Smooth muscle cell of trachea (primary cell): ENCODE data around the gene FSD2. TPM values are rescaled to one million over a fixed set of nuclear protein-coding genes. Genes with fewer than 3 reads are reported as not detected.

ENCODE experiments used
- total RNA-seq: library from RNA; depleted of rRNA; stranded (reverse); fragments of >200 nt; gene quantifications from 2 replicates; pipeline ENCODE4 v1.2.1, GENCODE V29; 2014

Gene FSD2, protein sequence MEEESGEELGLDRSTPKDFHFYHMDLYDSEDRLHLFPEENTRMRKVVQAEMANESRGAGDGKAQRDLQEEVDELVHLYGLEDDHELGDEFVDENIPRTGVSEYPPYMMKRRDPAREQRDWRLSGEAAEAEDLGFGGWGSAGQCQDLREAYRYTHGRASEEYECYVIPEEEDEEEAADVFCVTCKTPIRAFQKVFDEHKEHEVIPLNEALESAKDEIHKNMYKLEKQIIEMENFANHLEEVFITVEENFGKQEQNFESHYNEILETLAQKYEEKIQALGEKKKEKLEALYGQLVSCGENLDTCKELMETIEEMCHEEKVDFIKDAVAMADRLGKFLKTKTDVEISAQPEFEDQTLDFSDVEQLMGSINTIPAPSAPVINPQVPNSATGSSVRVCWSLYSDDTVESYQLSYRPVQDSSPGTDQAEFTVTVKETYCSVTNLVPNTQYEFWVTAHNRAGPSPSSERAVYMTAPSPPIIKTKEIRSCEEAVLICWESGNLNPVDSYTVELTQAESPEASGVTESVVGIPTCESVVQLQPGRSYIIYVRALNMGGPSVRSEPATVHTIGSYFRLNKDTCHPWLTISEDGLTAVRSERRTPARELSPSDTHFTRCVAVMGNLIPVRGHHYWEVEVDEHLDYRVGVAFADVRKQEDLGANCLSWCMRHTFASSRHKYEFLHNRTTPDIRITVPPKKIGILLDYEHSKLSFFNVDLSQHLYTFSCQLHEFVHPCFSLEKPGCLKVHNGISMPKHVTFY
- total RNA-seq = not detected in 2 replicates

DNA sequence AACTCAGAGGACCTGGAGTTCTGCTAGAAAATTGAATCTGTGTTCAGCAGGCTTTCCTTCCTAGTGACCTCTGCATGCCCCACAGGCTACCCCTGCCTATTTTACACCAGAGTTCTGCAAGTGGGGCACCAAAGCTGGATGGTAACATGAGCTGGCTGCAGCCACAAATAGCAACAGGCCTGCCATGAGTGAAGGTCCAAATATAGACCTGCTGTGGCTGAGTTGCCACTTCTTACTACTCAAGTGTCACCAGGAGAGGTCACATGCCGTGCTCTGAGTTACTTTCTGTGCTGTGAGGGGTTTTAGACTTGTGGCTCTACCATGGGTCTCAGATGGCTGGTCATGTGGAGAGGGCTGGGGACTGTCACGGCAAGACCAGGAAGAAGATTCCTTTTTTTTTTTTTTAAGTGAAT is at the start of gene FSD2:
Gene FSD2 (minus strand): TSS at position 76 of the 413 bp plus-strand sequence. CDS start 18,679 bp downstream, outside the sequence.

DNA sequence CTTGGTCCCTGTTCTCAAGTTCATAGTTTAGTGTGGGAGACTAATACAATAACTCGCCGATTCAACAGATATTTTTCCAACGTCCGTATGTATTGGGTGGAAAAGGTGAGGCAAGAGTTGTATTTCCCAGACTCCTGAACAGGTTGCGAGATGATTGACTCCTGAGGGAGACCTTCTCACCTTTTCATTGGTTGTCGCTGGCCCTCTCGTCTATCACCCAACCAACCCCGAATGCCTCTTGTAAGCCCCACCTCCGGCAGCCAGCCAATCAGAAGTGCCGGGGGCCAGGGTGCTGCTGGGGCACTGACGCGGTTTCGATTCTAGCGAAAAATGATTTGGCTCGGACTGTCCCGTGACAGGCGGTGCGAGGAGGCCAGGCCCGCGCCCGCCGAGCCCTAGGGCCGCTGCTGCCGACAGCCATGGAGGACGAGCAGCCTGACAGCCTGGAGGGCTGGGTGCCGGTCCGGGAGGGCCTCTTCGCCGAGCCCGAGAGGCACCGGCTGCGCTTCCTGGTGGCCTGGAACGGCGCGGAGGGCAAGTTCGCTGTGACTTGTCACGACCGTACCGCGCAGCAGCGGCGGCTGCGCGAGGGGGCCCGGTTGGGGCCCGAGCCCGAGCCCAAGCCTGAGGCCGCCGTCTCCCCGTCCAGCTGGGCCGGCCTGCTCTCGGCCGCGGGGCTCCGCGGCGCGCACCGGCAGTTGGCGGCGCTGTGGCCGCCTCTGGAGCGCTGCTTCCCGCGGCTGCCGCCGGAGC is 3.6 kb upstream of the FSD2 start, which contains the start of gene WHAMM:
Gene WHAMM (plus strand): TSS at position 321 of the 753 bp plus-strand sequence. CDS start 99 bp downstream, at position 420.

DNA sequence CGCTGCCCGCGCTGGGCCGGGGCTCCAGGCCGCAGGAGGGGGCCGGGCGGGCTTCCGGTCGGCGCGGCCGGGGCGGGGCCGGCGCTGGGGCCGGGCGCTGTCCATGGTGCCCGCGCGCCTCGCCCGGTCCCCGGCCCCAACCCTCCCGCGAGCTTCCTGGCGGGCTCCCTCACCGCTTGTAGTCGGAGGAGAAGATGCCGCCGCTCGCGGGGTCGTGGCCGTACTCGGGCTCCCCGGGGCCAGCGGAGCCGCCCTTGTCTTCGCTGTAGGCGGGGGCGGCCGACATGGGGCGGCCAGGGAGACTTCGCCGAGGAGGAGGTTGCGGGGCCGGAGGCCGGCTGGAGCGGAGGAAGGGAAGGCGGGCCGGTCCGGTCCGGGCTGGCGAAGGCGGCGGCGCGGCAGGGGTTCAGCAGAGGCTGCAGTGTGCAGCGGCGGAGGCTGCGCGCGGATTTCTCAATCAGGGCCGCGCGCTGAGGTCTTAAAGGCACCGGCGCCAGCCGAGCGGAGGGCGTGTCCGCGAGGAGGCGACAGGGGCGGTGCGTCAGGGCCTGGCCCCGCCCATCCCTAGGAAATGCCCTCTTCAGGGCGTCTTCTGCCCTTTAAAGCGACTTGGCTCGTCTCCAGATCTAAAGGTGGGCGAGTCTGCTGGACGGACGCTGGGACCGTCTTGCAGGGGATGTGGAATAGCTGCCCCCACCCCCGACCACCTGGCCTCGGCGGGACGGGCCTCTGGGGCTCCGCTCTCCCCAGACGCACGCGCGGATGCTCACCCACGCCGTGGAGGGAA is 96.3 kb downstream of the FSD2 start, which contains the start of gene AP3B2:
Gene AP3B2 (minus strand): TSS at position 455 of the 787 bp plus-strand sequence. CDS start 169 bp downstream, at position 286.

Other genes with a start within 250 kb of the FSD2 start
- 36.7 and 42.7 TPM in 2 replicates for gene CPEB1, start 158.7 kb downstream of the FSD2 start, total RNA-seq
- gene AP3B2, start 96.2 kb downstream of the FSD2 start, total RNA-seq = 0.15 and 1.5 TPM in 2 replicates
- gene WHAMM, start 3.6 kb upstream of the FSD2 start, total RNA-seq = 4.1 TPM in 2 replicates
- gene HOMER2, start 146.7 kb upstream of the FSD2 start, total RNA-seq = 7.3 and 12.9 TPM in 2 replicates
- gene RAMAC, start 180.1 kb upstream of the FSD2 start, total RNA-seq = 28.8 and 35.6 TPM in 2 replicates
- gene C15orf40, start 205.6 kb upstream of the FSD2 start, total RNA-seq = 12.5 and 12.7 TPM in 2 replicates